ENCODE measurements around the gene DMD. TPM values are rescaled to one million over a fixed set of nuclear protein-coding genes. Genes with fewer than 3 reads are reported as not detected.

The DMD gene
- total and polyA plus RNA-seq, 2 of the 13 experiments (the other 11 are each of a cell fraction or from before 2014, with no cell fraction given), result 17.6 to 25.9 TPM

- WGBS (ENCODE audit: low lambda C conversion rate), result 100% methylated on average over 1 of the region's 1 CpG
- Histone ChIP-seq H4K20me1 (ENCODE audit: insufficient read depth, low read length) (no peaks in the 10 kb centered on the region), H3K36me3 (replicated peaks in 1 of 2; ENCODE audit: control insufficient read depth in 1 of 2, insufficient read depth in 2 of 2, low read length in 2 of 2) (0 out of 5 replicates have a peak, but pooled peaks cover 0 to 3% of the 10 kb centered on the region in 2 experiments), H3K4me1 (ENCODE audit: insufficient read depth, low read length) (no peaks in the 10 kb centered on the region), H3K27ac (ENCODE audit: extremely low read length, insufficient read depth, low read length) (no peak overlapping the region), H2AFZ (ENCODE audit: low read length) (no peak overlapping the region), H3K4me2 (ENCODE audit: low read depth, low read length) (no peak overlapping the region), H3K27me3 (ENCODE audit: control insufficient read depth in 1 of 2, insufficient read depth in 2 of 2, low read length in 2 of 2) (no peaks in the 10 kb centered on the region), H3K4me3 (replicated peaks in 1 of 3; ENCODE audit: insufficient read depth in 1 of 3, low read depth in 2 of 3, low read length in 3 of 3) (no peak overlapping the region), H3K9me3 (ENCODE audit: low read length) (no peaks in the 10 kb centered on the region), H3K79me2 (ENCODE audit: insufficient read depth, low read length) (no peaks in the 10 kb centered on the region), H3K9ac (ENCODE audit: insufficient read depth, low read depth, low read length) (no peak overlapping the region)
- ATAC-seq, result no peak
- intact Hi-C loops (cut with micrococcal nuclease; ENCODE audit: unreplicated experiment), result no loop called here
- ChIA-PET CTCF (ENCODE audit: low intra/inter-chr PET ratio, low total read pairs) (no interaction called here), POLR2A (no interaction called here)
- no peak for FAIRE-seq
- DNase-seq (ENCODE audit: low spot score), result no peak
- in situ Hi-C loops (cut with HindIII; ENCODE audit: extremely low pct_ligation_motif_present, low pct_unique_long_range_greater_than_20kb), result no loop called here
- TF ChIP-seq ZMYM2 (CRISPR knock-in tag; IDR thresholded peaks at IDR 0.05), result no peak
- no peak for TF ChIP-seq ZNF609 (CRISPR knock-in tag; IDR thresholded peaks at IDR 0.05; ENCODE audit: borderline replicate concordance)
- no TSS peak for BruUV-seq (replicated peaks)
These were observed 2057.8 kb downstream of the DMD start for GRCh38 chrX:31153475-31154047.

GRCh38 chrX:31147175-31147574 is 2064.2 kb downstream of the DMD start:
- Histone ChIP-seq H3K27me3 (ENCODE audit: control insufficient read depth in 1 of 2, insufficient read depth in 2 of 2, low read length in 2 of 2) (no peaks in the 10 kb centered on the region), H3K9ac (ENCODE audit: insufficient read depth, low read depth, low read length) (no peak overlapping the region), H3K4me1 (ENCODE audit: insufficient read depth, low read length) (no peaks in the 10 kb centered on the region), H4K20me1 (ENCODE audit: insufficient read depth, low read length) (no peaks in the 10 kb centered on the region), H3K36me3 (replicated peaks in 1 of 2; ENCODE audit: control insufficient read depth in 1 of 2, insufficient read depth in 2 of 2, low read length in 2 of 2) (peaks cover 2 to 22% of the 10 kb centered on the region in 2 experiments; a peak in 3 of 5 replicates), H3K4me3 (replicated peaks in 1 of 3; ENCODE audit: insufficient read depth in 1 of 3, low read depth in 2 of 3, low read length in 3 of 3) (no peak overlapping the region), H3K27ac (ENCODE audit: extremely low read length, insufficient read depth, low read length) (no peak overlapping the region), H3K9me3 (ENCODE audit: low read length) (no peaks in the 10 kb centered on the region), H3K4me2 (ENCODE audit: low read depth, low read length) (no peak overlapping the region), H3K79me2 (ENCODE audit: insufficient read depth, low read length) (no peaks in the 10 kb centered on the region), H2AFZ (ENCODE audit: low read length) (no peak overlapping the region)
- ChIA-PET POLR2A (no interaction called here), CTCF (ENCODE audit: low intra/inter-chr PET ratio, low total read pairs) (no interaction called here)
- ATAC-seq, result no peak
- DNase-seq (ENCODE audit: low spot score), result no peak
- no TSS peak for BruUV-seq (replicated peaks)
- in situ Hi-C loops (cut with HindIII; ENCODE audit: extremely low pct_ligation_motif_present, low pct_unique_long_range_greater_than_20kb) (no loop called here), intact Hi-C loops (cut with micrococcal nuclease; ENCODE audit: unreplicated experiment) (no loop called here)
- 99% methylated on average over 6 of the region's 6 CpGs for WGBS (ENCODE audit: low lambda C conversion rate)
- no peak for FAIRE-seq
- TF ChIP-seq ELF4 (CRISPR knock-in tag; IDR thresholded peaks at IDR 0.05; ENCODE audit: borderline replicate concordance), result no peak
- no peak for TF ChIP-seq TEF (CRISPR knock-in tag; IDR thresholded peaks at IDR 0.05)
- TF ChIP-seq ZNF329 (CRISPR knock-in tag; IDR thresholded peaks at IDR 0.05; ENCODE audit: low read depth), result no peak
- TF ChIP-seq ELF3 (CRISPR knock-in tag; IDR thresholded peaks at IDR 0.05), result no peak
- no peak for TF ChIP-seq PHF8 (CRISPR knock-in tag; IDR thresholded peaks at IDR 0.05)
- TF ChIP-seq ZNF207 (IDR thresholded peaks at IDR 0.05; ENCODE audit: borderline replicate concordance), result no peak
- no peak for TF ChIP-seq E2F2 (CRISPR knock-in tag; IDR thresholded peaks at IDR 0.05; ENCODE audit: borderline replicate concordance)
- TF ChIP-seq POLR2AphosphoS2 (IDR thresholded peaks at IDR 0.05; ENCODE audit: low read depth, low read length), result no peak
- no peak for TF ChIP-seq ZNF709 (CRISPR knock-in tag; IDR thresholded peaks at IDR 0.05)
- no peak for TF ChIP-seq ARNTL (CRISPR knock-in tag; IDR thresholded peaks at IDR 0.05)
- no peak for TF ChIP-seq RBM22 (optimal IDR thresholded peaks at IDR 0.05; ENCODE audit: low read length)

Data from HepG2 (cell line).